Measurements from ENCODE around the gene RNF152. TPM values are rescaled to one million over a fixed set of nuclear protein-coding genes. Genes with fewer than 3 reads are reported as not detected.
A peak's percentile ranks its signal among the peaks of the same experiment; 100 is the strongest.

RNF152 gene
- total and polyA plus RNA-seq, 3 experiments from 2014 or later, result 0.13 to 0.38 TPM; not detected in 1

- Mint-ChIP-seq H3K4me1 (peaks cover 17 to 25% (median 19%) of the 10 kb centered on the region in 3 donors), H3K9me3 (no peaks in the 10 kb centered on the region), H3K27me3 (peaks cover 8 to 18% of the 10 kb centered on the region in 2 donors), H3K4me3 (peak overlapping the region in 5 of 7 donors; percentile 1 to 42 (median 30)), H3K27ac (peak overlapping the region in 3 of 8 donors; percentile 14 to 56 (median 23)), H3K36me3 (no peaks in the 10 kb centered on the region)
- Histone ChIP-seq H3K4me3 (ENCODE audit: low read length) (no peak overlapping the region), H3K27me3 (ENCODE audit: insufficient read depth, low read length, poor library complexity, severe bottlenecking) (no peaks in the 10 kb centered on the region), H3K36me3 (ENCODE audit: insufficient read depth, low read length) (no peaks in the 10 kb centered on the region), H3K27ac (ENCODE audit: low read depth, low read length) (no peak overlapping the region), H3K9me3 (ENCODE audit: low read length) (no peaks in the 10 kb centered on the region), H3K4me1 (ENCODE audit: insufficient read depth, low read length) (peaks cover 16% of the 10 kb centered on the region)
- POLR2A ChIA-PET, result no interaction called here
- DNase-seq, result no peak
- CTCF ChIA-PET, result interaction anchor here (1.0 kb wide), 1 partner anchor 298 kb away, joined by 3 read pairs; no protein-coding TSS in a partner anchor
These were observed 59.4 kb downstream of the RNF152 start for GRCh38 chr18:61833387-61833786.

GRCh38 chr18:61832858-61833257 lies 59.9 kb downstream of the RNF152 start:
- ChIA-PET POLR2A (no interaction called here), CTCF (no interaction called here)
- peaks cover 16% of the 10 kb centered on the region for H3K4me1 ChIP-seq (ENCODE audit: insufficient read depth, low read length)
- Mint-ChIP-seq H3K9me3 (no peaks in the 10 kb centered on the region), H3K4me1 (peaks cover 17 to 25% (median 19%) of the 10 kb centered on the region in 3 donors), H3K27me3 (peaks cover 8 to 16% of the 10 kb centered on the region in 2 donors), H3K4me3 (no peak overlapping the region), H3K36me3 (no peaks in the 10 kb centered on the region), H3K27ac (peak overlapping the region in 2 of 8 donors; percentile 14 to 28)
- H3K27ac ChIP-seq (ENCODE audit: low read depth, low read length), result no peak overlapping the region
- DNase-seq, result no peak
- H3K36me3 ChIP-seq (ENCODE audit: insufficient read depth, low read length), result no peaks in the 10 kb centered on the region
- no peaks in the 10 kb centered on the region for H3K27me3 ChIP-seq (ENCODE audit: insufficient read depth, low read length, poor library complexity, severe bottlenecking)
- H3K4me3 ChIP-seq (ENCODE audit: low read length), result no peak overlapping the region
- H3K9me3 ChIP-seq (ENCODE audit: low read length), result no peaks in the 10 kb centered on the region

- H3K36me3 ChIP-seq (ENCODE audit: insufficient read depth, low read length), result no peaks in the 10 kb centered on the region
- no peaks in the 10 kb centered on the region for H3K9me3 ChIP-seq (ENCODE audit: low read length)
- no peak overlapping the region for H3K27ac ChIP-seq (ENCODE audit: low read depth, low read length)
- H3K4me1 ChIP-seq (ENCODE audit: insufficient read depth, low read length), result peaks cover 16% of the 10 kb centered on the region
- DNase-seq, result no peak
- CTCF ChIA-PET, result no interaction called here
- Mint-ChIP-seq H3K9me3 (no peaks in the 10 kb centered on the region), H3K4me3 (no peak overlapping the region), H3K27ac (no peak overlapping the region), H3K4me1 (peaks cover 17 to 25% (median 19%) of the 10 kb centered on the region in 3 donors), H3K36me3 (no peaks in the 10 kb centered on the region), H3K27me3 (peaks cover 8 to 14% of the 10 kb centered on the region in 2 donors)
- no peaks in the 10 kb centered on the region for H3K27me3 ChIP-seq (ENCODE audit: insufficient read depth, low read length, poor library complexity, severe bottlenecking)
- POLR2A ChIA-PET, result no interaction called here
- H3K4me3 ChIP-seq (ENCODE audit: low read length), result no peak overlapping the region
These were observed 61.7 kb downstream of the RNF152 start for GRCh38 chr18:61831071-61831470.

GRCh38 chr18:61829108-61829507 lies 63.7 kb downstream of the RNF152 start:
- Histone ChIP-seq H3K27me3 (ENCODE audit: insufficient read depth, low read length, poor library complexity, severe bottlenecking) (no peaks in the 10 kb centered on the region), H3K9me3 (ENCODE audit: low read length) (no peaks in the 10 kb centered on the region), H3K4me3 (ENCODE audit: low read length) (no peak overlapping the region), H3K27ac (ENCODE audit: low read depth, low read length) (no peak overlapping the region), H3K36me3 (ENCODE audit: insufficient read depth, low read length) (no peaks in the 10 kb centered on the region), H3K4me1 (ENCODE audit: insufficient read depth, low read length) (peaks cover 15% of the 10 kb centered on the region)
- ChIA-PET CTCF (no interaction called here), POLR2A (no interaction called here)
- H3K27ac Mint-ChIP-seq, result no peak overlapping the region
- no peaks in the 10 kb centered on the region for H3K36me3 Mint-ChIP-seq
- peak overlapping the region in 1 of 7 donors; percentile 1 for H3K4me3 Mint-ChIP-seq
- peaks cover 13 to 17% (median 16%) of the 10 kb centered on the region in 3 donors for H3K4me1 Mint-ChIP-seq
- no peaks in the 10 kb centered on the region for H3K9me3 Mint-ChIP-seq
- H3K27me3 Mint-ChIP-seq, result peaks cover 6 to 14% of the 10 kb centered on the region in 2 donors
- no peak for DNase-seq

GRCh38 chr18:61827591-61827990 lies 65.2 kb downstream of the RNF152 start:
- no peak overlapping the region for H3K4me3 Mint-ChIP-seq
- H3K9me3 Mint-ChIP-seq, result no peaks in the 10 kb centered on the region
- no peak for DNase-seq
- Histone ChIP-seq H3K9me3 (ENCODE audit: low read length) (no peaks in the 10 kb centered on the region), H3K4me1 (ENCODE audit: insufficient read depth, low read length) (no peaks in the 10 kb centered on the region), H3K4me3 (ENCODE audit: low read length) (no peak overlapping the region), H3K27ac (ENCODE audit: low read depth, low read length) (no peak overlapping the region), H3K27me3 (ENCODE audit: insufficient read depth, low read length, poor library complexity, severe bottlenecking) (no peaks in the 10 kb centered on the region), H3K36me3 (ENCODE audit: insufficient read depth, low read length) (no peaks in the 10 kb centered on the region)
- H3K36me3 Mint-ChIP-seq, result no peaks in the 10 kb centered on the region
- no peak overlapping the region for H3K27ac Mint-ChIP-seq
- ChIA-PET POLR2A (no interaction called here), CTCF (no interaction called here)
- peaks cover 0 to 1% (median 1%) of the 10 kb centered on the region in 3 donors for H3K4me1 Mint-ChIP-seq
- peaks cover 6 to 14% of the 10 kb centered on the region in 2 donors for H3K27me3 Mint-ChIP-seq

- Histone ChIP-seq H3K36me3 (ENCODE audit: insufficient read depth, low read length) (no peaks in the 10 kb centered on the region), H3K9me3 (ENCODE audit: low read length) (no peaks in the 10 kb centered on the region), H3K4me1 (ENCODE audit: insufficient read depth, low read length) (no peaks in the 10 kb centered on the region), H3K27me3 (ENCODE audit: insufficient read depth, low read length, poor library complexity, severe bottlenecking) (no peaks in the 10 kb centered on the region), H3K4me3 (ENCODE audit: low read length) (no peak overlapping the region), H3K27ac (ENCODE audit: low read depth, low read length) (no peak overlapping the region)
- no peak for DNase-seq
- no peak overlapping the region for H3K27ac Mint-ChIP-seq
- H3K4me1 Mint-ChIP-seq, result no peaks in the 10 kb centered on the region
- ChIA-PET POLR2A (no interaction called here), CTCF (no interaction called here)
- no peaks in the 10 kb centered on the region for H3K9me3 Mint-ChIP-seq
- H3K36me3 Mint-ChIP-seq, result no peaks in the 10 kb centered on the region
- H3K27me3 Mint-ChIP-seq, result peaks cover 4 to 9% of the 10 kb centered on the region in 2 donors
- H3K4me3 Mint-ChIP-seq, result no peak overlapping the region
These were observed 67.4 kb downstream of the RNF152 start for GRCh38 chr18:61825386-61825785.

GRCh38 chr18:61824733-61825363 lies 68.0 kb downstream of the RNF152 start:
- no peaks in the 10 kb centered on the region for H3K4me1 Mint-ChIP-seq
- no peaks in the 10 kb centered on the region for H3K9me3 ChIP-seq (ENCODE audit: low read length)
- CTCF ChIA-PET, result no interaction called here
- no peak overlapping the region for H3K27ac Mint-ChIP-seq
- H3K36me3 Mint-ChIP-seq, result no peaks in the 10 kb centered on the region
- H3K9me3 Mint-ChIP-seq, result no peaks in the 10 kb centered on the region
- no peak overlapping the region for H3K4me3 Mint-ChIP-seq
- no peak overlapping the region for H3K27ac ChIP-seq (ENCODE audit: low read depth, low read length)
- DNase-seq, result no peak
- POLR2A ChIA-PET, result no interaction called here
- H3K4me1 ChIP-seq (ENCODE audit: insufficient read depth, low read length), result no peaks in the 10 kb centered on the region
- no peaks in the 10 kb centered on the region for H3K36me3 ChIP-seq (ENCODE audit: insufficient read depth, low read length)
- peaks cover 4 to 6% of the 10 kb centered on the region in 2 donors for H3K27me3 Mint-ChIP-seq
- no peaks in the 10 kb centered on the region for H3K27me3 ChIP-seq (ENCODE audit: insufficient read depth, low read length, poor library complexity, severe bottlenecking)
- H3K4me3 ChIP-seq (ENCODE audit: low read length), result no peak overlapping the region

- H3K4me3 ChIP-seq (ENCODE audit: low read length), result no peak overlapping the region
- no peaks in the 10 kb centered on the region for H3K9me3 ChIP-seq (ENCODE audit: low read length)
- H3K9me3 Mint-ChIP-seq, result peaks cover 0 to 2% (median 0%) of the 10 kb centered on the region in 5 donors
- H3K4me1 ChIP-seq (ENCODE audit: insufficient read depth, low read length), result no peaks in the 10 kb centered on the region
- H3K27me3 ChIP-seq (ENCODE audit: insufficient read depth, low read length, poor library complexity, severe bottlenecking), result no peaks in the 10 kb centered on the region
- H3K27ac ChIP-seq (ENCODE audit: low read depth, low read length), result no peak overlapping the region
- no peaks in the 10 kb centered on the region for H3K27me3 Mint-ChIP-seq
- H3K36me3 ChIP-seq (ENCODE audit: insufficient read depth, low read length), result no peaks in the 10 kb centered on the region
- no peak for DNase-seq
- no peak overlapping the region for H3K4me3 Mint-ChIP-seq
- CTCF ChIA-PET, result no interaction called here
- H3K36me3 Mint-ChIP-seq, result no peaks in the 10 kb centered on the region
- no peak overlapping the region for H3K27ac Mint-ChIP-seq
- H3K4me1 Mint-ChIP-seq, result no peaks in the 10 kb centered on the region
- POLR2A ChIA-PET, result no interaction called here
These were observed 69.2 kb downstream of the RNF152 start for GRCh38 chr18:61823595-61823994.
